Endothelial cell of umbilical vein (primary cell): ENCODE measurements around the gene PUM2. TPM values are rescaled to one million over a fixed set of nuclear protein-coding genes. Genes with fewer than 3 reads are reported as not detected.

ENCODE experiments used
- BruUV-seq: library from RNA; stranded (reverse); fragments of 400-500 nt; replicated peaks from 2 replicates; lab custom pipeline; 2021; lab: Mats Ljungman, UMichigan
- CTCF ChIA-PET: fragments of 300-600, 350-600 bp; sonication (Branson Sonifier 250); formaldehyde crosslinking; loops from one replicate; lab custom pipeline; 2021; ENCODE audit warnings: antibody characterized with exemption, inconsistent platforms; lab: Charles Lee
- POLR2A ChIA-PET: fragments of 300-600, 350-600 bp; sonication (Branson Sonifier 250); formaldehyde crosslinking; loops from one replicate; lab custom pipeline; 2021; ENCODE audit warnings: antibody characterized with exemption, inconsistent platforms; lab: Charles Lee
- DNase-seq: peaks from one replicate; pipeline ENCODE4 v3.0.0-alpha.2; 2011; ENCODE audit warnings: low read depth, low spot score
- FAIRE-seq: peaks from 2 replicates; lab custom pipeline; 2011; peaks lifted over from hg19 to GRCh38; lab: Jason Lieb, UNC
- H2AFZ ChIP-seq: 2 replicates; pipeline ENCODE4 v1.6.0; 2012; ENCODE audit warnings: low read depth, low read length, control low read depth, inconsistent platforms
- H3K27ac ChIP-seq: 2 replicates; pipeline ENCODE4 v1.5.1; 2011; ENCODE audit warnings: low read depth, mild to moderate bottlenecking, control low read depth, low read length, moderate library complexity; ENCODE audit not compliant: insufficient read depth
- H3K27me3 ChIP-seq, 2 experiments: 2 replicates each; pipeline versions ENCODE4 v1.6.0 to v1.6.1; 2011; ENCODE audit warnings: low read length in 2 of 2, mixed read lengths in 1 of 2; ENCODE audit not compliant: control insufficient read depth in 2 of 2, insufficient read depth in 2 of 2
- H3K36me3 ChIP-seq, 2 experiments: 2 replicates in 1 of 2; 3 replicates in 1 of 2; pipeline ENCODE4 v1.5.1; 2011; ENCODE audit warnings: low read length in 2 of 2, mild to moderate bottlenecking in 1 of 2, moderate library complexity in 1 of 2; ENCODE audit not compliant: control insufficient read depth in 2 of 2, insufficient read depth in 2 of 2; ENCODE audit errors: extremely low read depth in 1 of 2
- H3K4me1 ChIP-seq: 3 replicates; pipeline ENCODE4 v1.5.1; 2011; ENCODE audit warnings: mild to moderate bottlenecking, low read length; ENCODE audit not compliant: control insufficient read depth, insufficient read depth; ENCODE audit errors: extremely low read depth
- H3K4me2 ChIP-seq: 2 replicates; pipeline ENCODE4 v1.6.1; 2011; ENCODE audit warnings: low read length, control low read depth, mixed read lengths; ENCODE audit not compliant: insufficient read depth
- H3K4me3 ChIP-seq, 3 experiments: fragments of 200-600 bp in 1 of 3; sonication (generic), shearing (Covaris generic) in 1 of 3; replicated peaks in 1 of 3; 2 replicates each; pipeline ENCODE4 v1.5.1; 2011 to 2016; ENCODE audit warnings: control low read depth in 3 of 3, low read length in 3 of 3, mild to moderate bottlenecking in 2 of 3, inconsistent platforms in 1 of 3, low read depth in 1 of 3, moderate library complexity in 1 of 3; ENCODE audit not compliant: insufficient read depth in 1 of 3
- H3K79me2 ChIP-seq: 2 replicates; pipeline ENCODE4 v1.6.0; 2012; ENCODE audit warnings: low read length, inconsistent platforms; ENCODE audit not compliant: control insufficient read depth, insufficient read depth
- H3K9ac ChIP-seq: replicated peaks from 2 replicates; pipeline ENCODE3; 2011; ENCODE audit warnings: low read length, control low read depth; ENCODE audit not compliant: insufficient read depth; ENCODE audit errors: extremely low read depth
- H3K9me1 ChIP-seq: replicated peaks from 3 replicates; pipeline ENCODE4 v1.6.0; 2011; ENCODE audit warnings: mild to moderate bottlenecking, low read length; ENCODE audit not compliant: control insufficient read depth, insufficient read depth; ENCODE audit errors: extremely low read depth
- H3K9me3 ChIP-seq: replicated peaks from 2 replicates; pipeline ENCODE4 v1.5.1; 2012; ENCODE audit warnings: low read length, inconsistent platforms; ENCODE audit not compliant: control insufficient read depth, insufficient read depth
- H4K20me1 ChIP-seq: replicated peaks from 2 replicates; pipeline ENCODE3; 2011; ENCODE audit warnings: mild to moderate bottlenecking, low read length; ENCODE audit not compliant: control insufficient read depth, insufficient read depth; ENCODE audit errors: extremely low read depth
- FOS ChIP-seq: IDR thresholded peaks from 2 replicates; pipeline ENCODE4 v1.6.1; 2011; ENCODE audit warnings: mild to moderate bottlenecking, low read length, moderate library complexity, borderline replicate concordance; ENCODE audit not compliant: insufficient read depth
- GATA2 ChIP-seq: IDR thresholded peaks from 2 replicates; pipeline ENCODE4 v1.7.0; 2011; ENCODE audit warnings: low read depth, mild to moderate bottlenecking, moderate library complexity, mixed read lengths, low read length; ENCODE audit not compliant: insufficient read length, insufficient read depth
- JUN ChIP-seq: IDR thresholded peaks from 2 replicates; pipeline ENCODE4 v1.6.1; 2011; ENCODE audit warnings: borderline replicate concordance, low read depth; ENCODE audit not compliant: insufficient read length, insufficient read depth
- MYC ChIP-seq: IDR thresholded peaks from one replicate; pipeline ENCODE4 v1.6.1; 2011; ENCODE audit warnings: mild to moderate bottlenecking, low read depth, low read length
- POLR2A ChIP-seq: IDR thresholded peaks from 2 replicates; pipeline ENCODE4 v1.6.1; 2012; ENCODE audit warnings: low read depth, mild to moderate bottlenecking, control low read depth, low read length
- POLR2AphosphoS5 ChIP-seq: IDR thresholded peaks from 2 replicates; pipeline ENCODE4 v1.6.1; 2012; ENCODE audit warnings: low read depth, mild to moderate bottlenecking, control low read depth, low read length, moderate library complexity; ENCODE audit not compliant: insufficient read depth
- dilution Hi-C: fragments of 300-500 bp; cut with MboI; formaldehyde crosslinking; loops from one replicate; pipeline ENCODE4 v1.15.0; 2019; ENCODE audit warnings: low sequenced_read_pairs; ENCODE audit not compliant: extremely low pct_ligation_motif_present
- intact Hi-C: fragments of 100-400 bp; cut with micrococcal nuclease; formaldehyde crosslinking; loops from one replicate; pipeline ENCODE4 v1.10.0; 2022
- polyA plus RNA-seq, 4 experiments: library from polyadenylated mRNA; depleted of rRNA in 3 of 4; stranded (reverse) in 3 of 4; unstranded in 1 of 4; fragments of >200 nt; gene quantifications; 2 replicates each; pipeline versions ENCODE4 v1.2.1 to v1.2.3, GENCODE V29; 2011 to 2012; ENCODE audit warnings: missing spikeins in 1 of 4
- total RNA-seq: library from RNA; stranded (reverse); gene quantifications from 2 replicates; pipeline ENCODE4 v1.2.3, GENCODE V29; 2021
- TF ChIP-seq, protein P1 (sequence below): IDR thresholded peaks from 2 replicates; pipeline ENCODE4 v1.6.1; 2011; ENCODE audit not compliant: insufficient read depth, insufficient read length
- TF ChIP-seq, protein P2 (sequence below), 2 donors: IDR thresholded peaks; 1 replicate in 1 of 2; 2 replicates in 1 of 2; pipeline ENCODE4 v1.5.1; 2011; ENCODE audit warnings: low read length in 2 of 2, mild to moderate bottlenecking in 2 of 2, moderate library complexity in 2 of 2, control low read depth in 1 of 2, inconsistent platforms in 1 of 2, low read depth in 1 of 2; ENCODE audit not compliant: insufficient read depth in 1 of 2; ENCODE audit errors: extremely low read depth in 1 of 2

Gene PUM2
- total and polyA plus RNA-seq, 2 donors (not counting 3 experiments of a cell fraction or from before 2014, with no cell fraction given) = 32.9 to 83.7 TPM

DNA sequence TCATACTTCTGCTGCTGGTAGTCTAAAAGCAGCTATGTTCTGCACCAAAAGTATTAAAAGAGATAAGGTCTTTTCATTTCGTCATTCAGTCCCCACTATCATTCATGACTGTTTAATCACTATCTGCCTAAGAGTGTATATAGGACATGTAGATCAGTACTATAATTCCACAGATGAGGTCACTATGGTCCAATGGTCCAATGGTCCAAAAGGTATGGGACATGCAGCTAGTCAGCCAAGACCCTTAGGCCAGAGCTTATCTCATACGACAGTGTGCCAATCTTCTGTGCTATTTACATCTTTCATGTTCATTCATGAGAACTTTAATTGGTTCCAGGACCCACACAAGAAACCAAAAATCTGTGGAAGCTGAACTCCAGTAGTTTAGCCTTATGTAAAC is 83.1 kb downstream of the PUM2 start:
- POLR2A ChIA-PET = no interaction called here
- Histone ChIP-seq H3K4me1 (no peaks in the 10 kb centered on the region), H3K9me3 (no peaks in the 10 kb centered on the region), H3K79me2 (peaks cover 10% of the 10 kb centered on the region), H3K9me1 (no peaks in the 10 kb centered on the region), H3K27ac (no peak overlapping the region), H2AFZ (no peak overlapping the region), H3K9ac (no peak overlapping the region), H4K20me1 (no peaks in the 10 kb centered on the region), H3K27me3 (no peaks in the 10 kb centered on the region), H3K4me2 (no peak overlapping the region), H3K36me3 (peaks cover 0 to 9% of the 10 kb centered on the region in 2 experiments), H3K4me3 (no peak overlapping the region)
- BruUV-seq = no TSS peak
- intact Hi-C loops (no loop called here), dilution Hi-C loops (no loop called here)
- TF ChIP-seq JUN (no peak), FOS (no peak), MYC (no peak), POLR2A (no peak), POLR2AphosphoS5 (no peak), GATA2 (no peak)
- TF ChIP-seq, protein P1, sequence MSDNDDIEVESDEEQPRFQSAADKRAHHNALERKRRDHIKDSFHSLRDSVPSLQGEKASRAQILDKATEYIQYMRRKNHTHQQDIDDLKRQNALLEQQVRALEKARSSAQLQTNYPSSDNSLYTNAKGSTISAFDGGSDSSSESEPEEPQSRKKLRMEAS = no peak
- TF ChIP-seq, protein P2, sequence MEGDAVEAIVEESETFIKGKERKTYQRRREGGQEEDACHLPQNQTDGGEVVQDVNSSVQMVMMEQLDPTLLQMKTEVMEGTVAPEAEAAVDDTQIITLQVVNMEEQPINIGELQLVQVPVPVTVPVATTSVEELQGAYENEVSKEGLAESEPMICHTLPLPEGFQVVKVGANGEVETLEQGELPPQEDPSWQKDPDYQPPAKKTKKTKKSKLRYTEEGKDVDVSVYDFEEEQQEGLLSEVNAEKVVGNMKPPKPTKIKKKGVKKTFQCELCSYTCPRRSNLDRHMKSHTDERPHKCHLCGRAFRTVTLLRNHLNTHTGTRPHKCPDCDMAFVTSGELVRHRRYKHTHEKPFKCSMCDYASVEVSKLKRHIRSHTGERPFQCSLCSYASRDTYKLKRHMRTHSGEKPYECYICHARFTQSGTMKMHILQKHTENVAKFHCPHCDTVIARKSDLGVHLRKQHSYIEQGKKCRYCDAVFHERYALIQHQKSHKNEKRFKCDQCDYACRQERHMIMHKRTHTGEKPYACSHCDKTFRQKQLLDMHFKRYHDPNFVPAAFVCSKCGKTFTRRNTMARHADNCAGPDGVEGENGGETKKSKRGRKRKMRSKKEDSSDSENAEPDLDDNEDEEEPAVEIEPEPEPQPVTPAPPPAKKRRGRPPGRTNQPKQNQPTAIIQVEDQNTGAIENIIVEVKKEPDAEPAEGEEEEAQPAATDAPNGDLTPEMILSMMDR (IDR thresholded peaks at IDR 0.05; ENCODE audit: extremely low read depth in 1 of 2, insufficient read depth in 1 of 2, low read depth in 1 of 2, low read length in 2 of 2) = no peak
- FAIRE-seq (no peak), DNase-seq (no peak)
- CTCF ChIA-PET = no interaction called here
